Right lung (tissue), 5 donors: ENCODE results near the gene ADAMTS2. TPM values are rescaled to one million over a fixed set of nuclear protein-coding genes. Genes with fewer than 3 reads are reported as not detected.
"Not testable (repeated sequence)": the region's sequence is repeated elsewhere in the genome, so short reads cannot be mapped to it uniquely, and the experiment has no call there.

Source experiments
- DNase-seq, 2 donors: peaks; one replicate each; pipeline ENCODE4 v3.0.0-alpha.2; 2013
- polyA plus RNA-seq, 5 donors: library from polyadenylated mRNA; unstranded; fragments of 120-200 nt; gene quantifications; one replicate each; pipeline versions ENCODE4 v1.2.1 to v1.2.3, GENCODE V29; 2013; ENCODE audit warnings: inconsistent platforms in 1 of 5, low replicate concordance in 1 of 5; ENCODE audit not compliant: insufficient read length in 5 of 5, insufficient read depth in 1 of 5

The ADAMTS2 gene
- polyA plus RNA-seq, 5 donors: 27.7 to 44.9 (median 31.5) TPM

DNA sequence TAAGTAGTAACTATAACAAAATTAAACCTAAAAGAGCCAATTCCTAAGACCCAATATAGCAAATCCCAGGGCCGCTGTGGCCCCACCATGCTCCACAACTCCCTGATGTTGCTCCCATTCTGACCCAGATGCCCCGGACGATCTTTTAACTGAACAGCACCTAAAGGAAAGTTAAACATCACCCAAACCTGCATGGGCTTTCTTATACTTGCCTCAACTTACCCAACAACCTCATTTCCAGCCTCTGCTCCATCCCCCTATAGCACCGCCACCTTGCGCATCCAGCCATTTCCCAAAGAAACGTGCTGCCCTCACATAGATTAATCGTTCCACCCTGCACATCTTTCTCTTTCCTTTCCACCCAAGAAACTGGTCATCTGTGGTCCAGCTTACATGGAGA, 230.5 kb downstream of the ADAMTS2 start:
- DNase-seq: no peak

DNA sequence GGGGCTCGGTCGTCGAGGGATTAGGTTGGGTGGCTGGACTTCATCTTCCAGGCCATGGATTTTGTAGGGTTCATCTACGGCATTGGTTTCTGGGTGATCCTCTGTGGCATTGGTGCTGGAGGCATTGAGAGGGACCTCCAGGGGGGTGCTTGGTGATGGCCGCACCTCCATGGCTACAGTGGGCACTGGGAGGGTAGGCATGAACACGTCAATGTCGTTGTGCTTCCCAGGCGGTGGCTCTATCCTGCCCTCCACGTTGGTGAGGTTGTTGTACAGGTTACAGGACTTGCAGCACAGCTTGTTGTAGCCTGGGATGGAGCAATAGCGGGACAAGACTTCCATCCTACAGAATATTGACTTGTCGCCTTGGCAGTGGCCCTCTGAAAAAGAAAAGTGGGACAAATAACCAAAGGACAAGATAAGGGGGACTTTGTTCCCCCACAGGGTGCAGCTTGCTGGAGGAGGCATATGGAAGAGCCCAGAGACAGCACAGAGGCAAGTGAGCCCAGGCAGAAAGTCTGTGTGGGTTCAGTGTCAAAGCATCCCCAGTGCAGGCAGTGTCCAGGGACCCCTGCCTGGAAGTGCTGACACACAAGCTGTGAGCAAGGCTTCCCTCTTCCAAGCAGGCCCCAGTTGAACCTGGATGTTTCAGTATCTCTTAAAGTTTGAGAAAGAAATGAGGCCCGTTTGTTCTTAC, 231.2 kb downstream of the ADAMTS2 start:
- DNase-seq: no peak

- DNase-seq: no peak
Observed at GRCh38 chr5:179113143-179113530, 232.1 kb downstream of the ADAMTS2 start.

DNA sequence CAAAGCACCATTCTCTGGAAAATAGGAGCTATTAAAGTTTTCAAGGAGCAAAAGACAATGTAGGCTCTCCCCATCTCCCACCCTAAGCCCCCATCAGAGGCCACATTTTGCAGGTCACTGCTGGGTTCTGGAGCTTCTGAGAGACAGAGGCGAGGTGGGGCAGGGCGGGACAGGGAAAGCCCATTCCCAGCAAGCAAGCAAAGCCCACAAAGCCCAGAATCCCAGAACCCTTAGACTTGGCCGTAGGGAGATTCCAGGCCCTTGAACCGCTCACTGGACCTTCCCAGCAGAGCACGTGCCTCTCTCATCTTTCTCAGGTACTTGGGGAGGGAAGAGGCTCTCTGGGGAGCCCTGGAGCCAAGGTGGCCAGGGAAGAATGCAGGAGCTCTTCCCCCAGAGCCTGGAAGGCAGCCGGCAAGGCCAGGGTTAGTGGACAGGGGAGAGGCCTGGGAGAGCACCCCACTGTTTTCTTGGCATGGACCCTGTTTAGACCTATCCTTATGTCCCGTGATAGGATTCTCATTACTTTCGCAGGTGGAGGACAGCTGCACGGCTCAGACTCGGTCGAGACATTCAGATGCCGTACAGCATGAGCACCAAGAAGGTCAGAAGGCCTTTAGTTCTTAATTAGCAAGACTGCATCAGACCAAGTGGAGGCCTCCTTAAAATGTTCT, 232.7 kb downstream of the ADAMTS2 start:
- no peak for DNase-seq

DNA sequence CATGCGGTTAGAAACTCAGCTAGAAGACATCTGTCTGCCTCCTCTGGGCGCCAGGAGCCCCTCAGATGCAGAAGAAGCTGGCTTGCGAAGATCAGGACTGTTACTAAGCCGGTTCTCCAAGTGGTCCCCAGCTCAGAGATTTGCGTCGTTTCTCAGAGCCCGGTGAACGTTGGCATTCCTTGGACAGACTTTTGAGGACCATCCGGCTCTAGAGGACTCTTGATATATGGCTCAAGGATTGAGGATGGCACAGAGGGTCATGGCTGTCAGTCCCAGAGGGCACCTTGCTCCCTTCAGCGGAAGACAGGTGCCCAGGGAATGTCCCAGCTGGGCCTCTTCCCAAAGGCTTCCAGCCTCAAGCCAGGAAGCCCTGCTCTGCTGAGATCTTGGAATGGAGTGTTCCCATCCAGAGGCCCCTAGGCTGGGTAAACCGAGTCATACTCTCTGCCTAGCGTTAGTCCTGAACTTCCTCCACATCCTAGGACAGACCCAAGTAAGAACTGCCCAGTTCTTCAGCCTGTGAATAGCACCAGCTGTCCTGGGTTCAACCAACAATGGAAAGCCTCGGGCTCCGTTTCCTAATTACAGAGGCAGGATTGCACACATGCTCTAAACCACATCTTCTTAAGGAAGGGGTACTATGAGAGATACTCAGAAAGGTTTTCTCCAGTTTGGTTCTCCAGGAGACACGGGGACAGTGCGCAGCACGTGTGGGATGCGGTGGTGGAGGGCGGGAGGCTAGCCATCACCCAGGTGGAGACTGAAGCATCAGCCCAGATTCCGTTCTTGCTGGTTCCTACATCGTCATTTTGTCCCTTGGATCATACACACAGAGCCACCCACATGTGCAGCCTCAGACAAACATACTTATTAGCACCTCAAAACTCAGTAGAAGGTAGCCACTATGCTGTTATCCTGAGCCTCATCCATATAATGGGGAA, 233.7 kb downstream of the ADAMTS2 start:
- DNase-seq: no peak

DNA sequence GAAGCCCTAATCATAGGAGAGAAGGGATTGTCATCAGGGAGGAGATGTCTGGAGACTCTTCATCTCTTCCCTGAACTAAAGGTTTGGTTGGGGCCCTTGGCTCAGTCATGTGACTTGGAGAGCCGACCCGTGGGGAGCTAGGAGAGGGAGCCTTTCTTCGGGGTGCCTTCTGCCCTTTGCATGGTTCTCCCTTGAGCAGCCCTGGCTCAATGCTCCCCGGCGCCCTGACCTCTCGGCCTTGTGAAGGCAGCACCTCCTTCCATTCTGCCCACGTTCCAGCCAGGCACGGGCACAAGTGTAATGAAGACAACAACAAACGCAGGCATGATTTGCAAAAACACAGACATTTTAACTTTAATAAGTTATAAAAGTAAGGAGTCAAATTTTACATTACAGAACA, 234.7 kb downstream of the ADAMTS2 start:
- DNase-seq: no peak

DNA sequence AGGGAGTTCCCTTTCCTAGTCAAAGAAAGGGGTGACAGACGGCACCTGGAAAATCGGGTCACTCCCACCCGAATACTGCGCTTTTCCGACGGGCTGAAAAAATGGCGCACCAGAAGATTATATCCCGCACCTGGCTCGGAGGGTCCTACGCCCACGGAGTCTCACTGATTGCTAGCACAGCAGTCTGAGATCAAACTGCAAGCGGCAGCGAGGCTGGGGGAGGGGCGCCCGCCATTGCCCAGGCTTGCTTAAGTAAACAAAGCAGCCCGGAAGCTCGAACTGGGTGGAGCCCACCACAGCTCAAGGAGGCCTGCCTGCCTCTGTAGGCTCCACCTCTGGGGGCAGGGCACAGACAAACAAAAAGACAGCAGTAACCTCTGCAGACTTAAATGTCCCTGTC, 244.0 kb downstream of the ADAMTS2 start:
- not testable (repeated sequence) for DNase-seq

GRCh38 chr5:179089502-179089901, 255.8 kb downstream of the ADAMTS2 start:
- DNase-seq: no peak

- DNase-seq: no peak
Observed at GRCh38 chr5:179080724-179081123, 264.5 kb downstream of the ADAMTS2 start.

GRCh38 chr5:179079165-179079987, 265.9 kb downstream of the ADAMTS2 start:
- no peak for DNase-seq

- DNase-seq: no peak
Observed at GRCh38 chr5:179065703-179066102, 279.6 kb downstream of the ADAMTS2 start.

GRCh38 chr5:179061025-179061424, 284.2 kb downstream of the ADAMTS2 start:
- DNase-seq: peak in 1 of 2 donors; percentile 2

Other genes starting within 250 kb of the ADAMTS2 start
- 10 to 100 TPM; 68.9 to 92.5 (median 77.2) TPM for gene RUFY1, start 205.1 kb upstream of the ADAMTS2 start, polyA plus RNA-seq